H54 (cell line): ENCODE results near the gene RPS6KC1.
"Not testable (repeated sequence)": the region's sequence is repeated elsewhere in the genome, so short reads cannot be mapped to it uniquely, and the experiment has no call there.

Experiments used
- DNase-seq: peaks from one replicate; pipeline ENCODE4 v3.0.0; 2011; ENCODE audit warnings: low spot score, mixed read lengths; ENCODE audit not compliant: insufficient read length
- FAIRE-seq: peaks from 3 replicates; lab custom pipeline; 2011; peaks lifted over from hg19 to GRCh38; lab: Jason Lieb, UNC
- POLR2A ChIP-seq: IDR thresholded peaks from 2 replicates; pipeline ENCODE4 v1.6.1; 2011; ENCODE audit warnings: low read depth, mild to moderate bottlenecking, low read length

RPS6KC1 gene

GRCh38 chr1:213179784-213180183 is 128.7 kb downstream of the RPS6KC1 start:
- TF ChIP-seq POLR2A = no peak
- FAIRE-seq (no peak), DNase-seq (no peak)

GRCh38 chr1:213180833-213181232 is 129.8 kb downstream of the RPS6KC1 start:
- FAIRE-seq (no peak), DNase-seq (no peak)
- no peak for TF ChIP-seq POLR2A

DNA sequence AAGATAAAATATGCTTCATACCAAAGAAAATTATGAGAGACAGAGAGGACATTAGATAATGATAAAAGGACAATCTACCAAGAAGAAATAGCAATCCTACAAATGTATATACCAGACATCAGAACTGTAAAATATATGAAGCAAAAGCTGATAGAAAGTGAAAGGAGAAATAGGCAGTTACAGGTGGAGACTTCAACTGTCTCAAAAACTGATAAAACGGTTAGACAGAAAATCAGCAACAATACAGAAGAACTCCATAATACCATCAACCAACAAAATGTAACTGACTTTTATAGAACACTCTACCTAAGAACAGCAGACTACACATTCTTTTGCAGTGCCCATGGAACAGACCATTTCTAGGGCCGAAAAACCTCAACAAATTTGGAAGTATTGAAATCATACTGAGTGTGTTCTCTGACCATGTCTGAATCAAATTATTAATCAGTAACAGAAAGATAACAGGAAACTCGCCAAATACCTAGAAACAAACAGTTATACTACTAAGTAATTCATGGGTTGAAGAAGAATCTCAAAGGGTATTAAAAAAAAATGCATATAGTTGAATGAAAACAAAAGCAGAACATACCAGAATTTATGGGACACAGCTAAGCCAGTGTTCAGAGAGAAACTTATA is 132.1 kb downstream of the RPS6KC1 start:
- TF ChIP-seq POLR2A = no peak
- FAIRE-seq = no peak
- no peak for DNase-seq

- FAIRE-seq = no peak
Observed at GRCh38 chr1:213186168-213186567, 135.1 kb downstream of the RPS6KC1 start.

GRCh38 chr1:213192026-213192425 is 141.0 kb downstream of the RPS6KC1 start:
- DNase-seq (no peak), FAIRE-seq (no peak)
- no peak for TF ChIP-seq POLR2A

More at GRCh38 chr1:213186168-213186567, 135.1 kb downstream of the RPS6KC1 start:
- TF ChIP-seq POLR2A = no peak
- no peak for DNase-seq

- no peak for TF ChIP-seq POLR2A
- FAIRE-seq = no peak
Observed at GRCh38 chr1:213194383-213194782, 143.3 kb downstream of the RPS6KC1 start.

DNA sequence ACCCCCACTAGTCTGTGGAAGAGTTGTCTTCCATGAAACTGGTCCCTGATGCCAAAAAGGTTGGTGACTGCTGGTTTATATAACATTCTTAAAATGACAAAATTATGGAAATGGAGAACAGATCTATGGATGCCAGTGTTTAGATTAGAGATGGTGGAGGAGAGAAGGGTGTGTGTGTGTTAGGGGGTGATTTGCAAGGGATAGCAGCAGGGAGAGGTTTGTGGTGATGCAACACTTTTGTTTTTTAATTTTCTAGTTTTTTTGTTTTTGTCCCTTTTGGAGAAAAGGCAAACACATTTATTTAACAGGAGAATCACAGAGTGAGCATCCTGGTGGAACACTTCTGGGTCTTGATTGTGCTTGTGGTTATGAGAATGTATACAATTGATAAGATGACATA is 143.8 kb downstream of the RPS6KC1 start:
- FAIRE-seq (no peak), DNase-seq (no peak)
- no peak for TF ChIP-seq POLR2A

More at GRCh38 chr1:213194383-213194782, 143.3 kb downstream of the RPS6KC1 start:
- no peak for DNase-seq

GRCh38 chr1:213196328-213197054 is 145.4 kb downstream of the RPS6KC1 start:
- not testable (repeated sequence) for DNase-seq, FAIRE-seq

GRCh38 chr1:213200630-213201029 is 149.6 kb downstream of the RPS6KC1 start:
- no peak for FAIRE-seq
- no peak for TF ChIP-seq POLR2A
- no peak for DNase-seq

- DNase-seq (no peak), FAIRE-seq (no peak)
- no peak for TF ChIP-seq POLR2A
Observed at GRCh38 chr1:213201380-213202155, 150.5 kb downstream of the RPS6KC1 start.

DNA sequence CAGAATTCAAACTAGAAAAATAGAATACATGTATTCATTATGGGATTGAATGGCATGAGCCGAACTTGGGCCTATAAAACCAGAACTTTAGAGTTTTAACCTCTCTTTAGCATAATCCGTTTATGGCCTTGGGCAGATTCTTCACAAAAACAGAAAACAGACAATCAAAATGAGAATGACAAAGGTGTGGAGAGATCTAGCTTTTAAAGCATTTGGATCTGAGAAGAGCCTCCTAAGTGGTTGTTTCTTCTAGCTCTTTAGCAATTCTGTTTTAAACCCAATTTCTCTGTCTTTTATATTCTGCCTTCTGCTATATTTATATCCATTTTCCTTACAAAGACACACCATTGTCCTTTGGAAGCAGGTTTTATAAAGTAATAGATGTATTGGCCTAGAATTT is 160.2 kb downstream of the RPS6KC1 start:
- no peak for FAIRE-seq
- no peak for TF ChIP-seq POLR2A
- DNase-seq = no peak

GRCh38 chr1:213219076-213219475 is 168.0 kb downstream of the RPS6KC1 start:
- not testable (repeated sequence) for FAIRE-seq

GRCh38 chr1:213221209-213221608 is 170.2 kb downstream of the RPS6KC1 start:
- DNase-seq (no peak), FAIRE-seq (no peak)
- TF ChIP-seq POLR2A = no peak

More at GRCh38 chr1:213219076-213219475, 168.0 kb downstream of the RPS6KC1 start:
- not testable (repeated sequence) for DNase-seq

- FAIRE-seq (no peak), DNase-seq (no peak)
- no peak for TF ChIP-seq POLR2A
Observed at GRCh38 chr1:213227458-213227857, 176.4 kb downstream of the RPS6KC1 start.
